Keratinocyte (primary cell): Measurements from ENCODE around the gene COX4I1. TPM values are rescaled to one million over a fixed set of nuclear protein-coding genes. Genes with fewer than 3 reads are reported as not detected.

Experiments used
- DNase-seq: peaks from one replicate; pipeline ENCODE4 v3.0.0-alpha.2; 2011; ENCODE audit warnings: low read depth, missing footprints, low spot score
- FAIRE-seq: peaks from 2 replicates; lab custom pipeline; 2011; peaks lifted over from hg19 to GRCh38; lab: Jason Lieb, UNC
- H2AFZ ChIP-seq: 2 replicates; pipeline ENCODE4 v1.6.0; 2012; ENCODE audit warnings: low read length, control low read depth, inconsistent platforms; ENCODE audit not compliant: control insufficient read depth
- H3K27ac ChIP-seq: 2 replicates; pipeline ENCODE4 v1.5.1; 2011; ENCODE audit warnings: low read length; ENCODE audit not compliant: control insufficient read depth, insufficient read depth
- H3K27me3 ChIP-seq: 3 replicates; pipeline ENCODE4 v1.6.0; 2011; ENCODE audit warnings: low read length; ENCODE audit not compliant: control insufficient read depth, insufficient read depth; ENCODE audit errors: extremely low read depth
- H3K36me3 ChIP-seq, 2 experiments: 2 replicates in 1 of 2; 3 replicates in 1 of 2; pipeline ENCODE4 v1.5.1; 2011; ENCODE audit warnings: low read length in 2 of 2, mild to moderate bottlenecking in 1 of 2; ENCODE audit not compliant: control insufficient read depth in 2 of 2, insufficient read depth in 2 of 2; ENCODE audit errors: extremely low read depth in 1 of 2
- H3K4me1 ChIP-seq: 3 replicates; pipeline ENCODE4 v1.5.1; 2011; ENCODE audit warnings: low read length; ENCODE audit not compliant: control insufficient read depth, insufficient read depth; ENCODE audit errors: extremely low read depth
- H3K4me2 ChIP-seq: 3 replicates; pipeline ENCODE4 v1.6.0; 2011; ENCODE audit warnings: low read depth, low read length; ENCODE audit not compliant: control insufficient read depth, insufficient read depth; ENCODE audit errors: extremely low read depth
- H3K4me3 ChIP-seq, 3 experiments: fragments of 200-600 bp in 1 of 3; sonication (generic) in 1 of 3; 2 replicates in 2 of 3; 3 replicates in 1 of 3; pipeline ENCODE4 v1.5.1; 2011 to 2016; ENCODE audit warnings: low read length in 3 of 3, mild to moderate bottlenecking in 3 of 3, control low read depth in 2 of 3, inconsistent platforms in 1 of 3, low read depth in 1 of 3, mixed read lengths in 1 of 3, mixed run types in 1 of 3, moderate library complexity in 1 of 3; ENCODE audit not compliant: control insufficient read depth in 2 of 3, insufficient read depth in 2 of 3; ENCODE audit errors: extremely low read depth in 1 of 3
- H3K79me2 ChIP-seq: 2 replicates; pipeline ENCODE4 v1.6.0; 2012; ENCODE audit warnings: low read length; ENCODE audit not compliant: control insufficient read depth, insufficient read depth
- H3K9ac ChIP-seq: 3 replicates; pipeline ENCODE4 v1.6.0; 2011; ENCODE audit warnings: low read length; ENCODE audit not compliant: control insufficient read depth, insufficient read depth; ENCODE audit errors: extremely low read depth
- H3K9me1 ChIP-seq: 3 replicates; pipeline ENCODE4 v1.6.0; 2011; ENCODE audit warnings: low read length; ENCODE audit not compliant: control insufficient read depth, insufficient read depth; ENCODE audit errors: extremely low read depth
- H3K9me3 ChIP-seq: 2 replicates; pipeline ENCODE4 v1.5.1; 2012; ENCODE audit warnings: low read depth, low read length; ENCODE audit not compliant: control insufficient read depth
- H4K20me1 ChIP-seq: 3 replicates; pipeline ENCODE4 v1.6.0; 2011; ENCODE audit warnings: low read length; ENCODE audit not compliant: control insufficient read depth, insufficient read depth; ENCODE audit errors: extremely low read depth
- EZH2 ChIP-seq: IDR thresholded peaks from one replicate; pipeline ENCODE4 v1.6.1; 2012; ENCODE audit warnings: inconsistent platforms, mild to moderate bottlenecking, low read length, moderate library complexity
- dilution Hi-C: fragments of 300-500 bp; cut with MboI; formaldehyde crosslinking; loops from one replicate; pipeline ENCODE4 v1.7.0; 2020; ENCODE audit warnings: low sequenced_read_pairs; ENCODE audit not compliant: extremely low pct_ligation_motif_present
- polyA plus RNA-seq, 5 experiments: library from polyadenylated mRNA; depleted of rRNA in 3 of 5; stranded (reverse) in 3 of 5; stranded (forward) in 1 of 5; unstranded in 1 of 5; fragments of >200 nt; gene quantifications; 1 replicate in 1 of 5; 2 replicates in 3 of 5; 3 replicates in 1 of 5; pipeline versions ENCODE4 v1.2.1 to v1.2.3, GENCODE V29; 2011 to 2012; ENCODE audit warnings: missing spikeins in 2 of 5, low read depth in 1 of 5, low replicate concordance in 1 of 5
- TF ChIP-seq, protein P1 (sequence below), 3 experiments: IDR thresholded peaks in 1 of 3; conservative IDR thresholded peaks in 1 of 3; optimal IDR thresholded peaks in 1 of 3; 2 replicates in 2 of 3; 3 replicates in 1 of 3; pipeline versions ENCODE3 to v1.5.1; 2011; ENCODE audit warnings: low read length in 3 of 3, mild to moderate bottlenecking in 3 of 3, moderate library complexity in 2 of 3, control low read depth in 1 of 3, inconsistent platforms in 1 of 3; ENCODE audit not compliant: insufficient read depth in 2 of 3; ENCODE audit errors: extremely low read depth in 1 of 3

COX4I1 gene
- polyA plus RNA-seq, 1 donor (not counting 4 experiments of a cell fraction or from before 2014, with no cell fraction given): 809 TPM

DNA sequence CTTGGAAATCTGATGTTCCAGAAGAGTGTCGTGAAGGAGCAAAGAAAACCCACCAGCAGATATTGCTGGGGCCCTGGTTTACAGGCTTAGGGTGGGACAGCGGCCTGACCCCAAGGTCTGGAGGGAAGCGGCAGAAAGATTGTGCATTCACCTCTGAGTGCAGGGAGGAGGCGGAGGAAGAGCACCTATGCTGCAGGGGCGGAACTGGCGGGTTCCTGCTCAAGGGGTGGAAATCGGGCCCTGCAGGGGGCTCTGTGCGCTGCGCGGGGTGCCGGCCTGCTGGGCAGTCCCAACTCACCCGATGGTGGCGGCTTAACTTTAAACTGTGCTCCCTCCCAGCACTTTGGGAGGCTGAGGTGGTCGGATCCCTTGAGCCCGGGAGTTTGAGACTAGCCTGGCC is 47.5 kb downstream of the COX4I1 start:
- peaks cover 3% of the 10 kb centered on the region for H3K27me3 ChIP-seq

DNA sequence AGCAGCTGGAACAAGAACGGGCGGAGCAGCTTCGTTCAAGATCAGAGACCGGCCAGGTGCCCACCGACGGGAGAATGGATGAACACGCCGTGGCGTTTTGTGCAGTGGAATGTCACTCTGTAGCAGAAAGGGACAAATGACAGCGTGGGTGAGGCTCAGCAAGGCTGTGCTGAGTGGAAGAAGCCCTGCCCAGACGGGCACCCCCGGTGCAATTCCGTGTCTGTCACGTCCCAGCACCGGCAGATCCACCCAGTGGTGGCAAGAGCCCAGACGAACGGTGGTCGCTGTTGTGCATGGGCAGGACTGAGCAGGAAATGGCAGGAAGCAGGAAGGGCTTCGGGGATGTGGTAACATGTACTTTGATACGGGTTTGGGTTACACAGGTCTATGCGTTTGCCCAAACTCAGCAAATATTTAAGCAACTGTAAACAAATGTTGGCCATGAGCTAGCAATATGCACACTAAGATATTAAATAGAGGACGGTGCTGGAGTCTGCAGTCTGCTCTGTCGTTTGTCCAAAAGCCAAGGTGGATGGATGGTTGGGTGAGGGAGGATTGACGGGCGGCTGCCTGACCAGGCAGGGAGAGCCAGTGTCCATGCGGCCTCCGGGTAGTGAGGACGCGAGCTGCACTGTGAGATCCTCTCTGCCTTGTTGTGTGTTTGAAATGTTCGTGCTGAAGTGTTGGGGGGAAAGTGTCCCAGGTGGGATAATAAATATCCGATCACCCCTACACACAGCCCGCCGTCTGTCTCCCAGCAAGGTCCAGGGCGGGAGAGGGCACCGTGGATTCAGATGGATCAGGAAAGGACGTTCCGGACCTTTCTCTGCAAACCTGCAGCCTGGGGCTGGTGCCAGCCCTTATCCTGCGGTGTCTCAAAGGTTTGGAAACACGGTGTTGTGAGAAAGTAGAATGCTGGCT is 48.4 kb downstream of the COX4I1 start:
- H3K79me2 ChIP-seq: no peaks in the 10 kb centered on the region
- dilution Hi-C loops: no loop called here
- FAIRE-seq: no peak

More for the DNA sequence above, 47.5 kb downstream of the COX4I1 start:
- Histone ChIP-seq H3K9me1 (no peaks in the 10 kb centered on the region), H3K4me2 (no peak overlapping the region), H3K36me3 (no peaks in the 10 kb centered on the region), H3K4me3 (no peak overlapping the region), H3K4me1 (no peaks in the 10 kb centered on the region), H3K9me3 (no peaks in the 10 kb centered on the region), H3K79me2 (no peaks in the 10 kb centered on the region), H4K20me1 (no peaks in the 10 kb centered on the region), H2AFZ (no peak overlapping the region), H3K9ac (no peak overlapping the region), H3K27ac (no peak overlapping the region)
- DNase-seq (no peak), FAIRE-seq (no peak)
- dilution Hi-C loops: no loop called here
- TF ChIP-seq, protein P1, sequence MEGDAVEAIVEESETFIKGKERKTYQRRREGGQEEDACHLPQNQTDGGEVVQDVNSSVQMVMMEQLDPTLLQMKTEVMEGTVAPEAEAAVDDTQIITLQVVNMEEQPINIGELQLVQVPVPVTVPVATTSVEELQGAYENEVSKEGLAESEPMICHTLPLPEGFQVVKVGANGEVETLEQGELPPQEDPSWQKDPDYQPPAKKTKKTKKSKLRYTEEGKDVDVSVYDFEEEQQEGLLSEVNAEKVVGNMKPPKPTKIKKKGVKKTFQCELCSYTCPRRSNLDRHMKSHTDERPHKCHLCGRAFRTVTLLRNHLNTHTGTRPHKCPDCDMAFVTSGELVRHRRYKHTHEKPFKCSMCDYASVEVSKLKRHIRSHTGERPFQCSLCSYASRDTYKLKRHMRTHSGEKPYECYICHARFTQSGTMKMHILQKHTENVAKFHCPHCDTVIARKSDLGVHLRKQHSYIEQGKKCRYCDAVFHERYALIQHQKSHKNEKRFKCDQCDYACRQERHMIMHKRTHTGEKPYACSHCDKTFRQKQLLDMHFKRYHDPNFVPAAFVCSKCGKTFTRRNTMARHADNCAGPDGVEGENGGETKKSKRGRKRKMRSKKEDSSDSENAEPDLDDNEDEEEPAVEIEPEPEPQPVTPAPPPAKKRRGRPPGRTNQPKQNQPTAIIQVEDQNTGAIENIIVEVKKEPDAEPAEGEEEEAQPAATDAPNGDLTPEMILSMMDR (optimal IDR thresholded peaks at IDR 0.05 in 1 of 3, IDR thresholded peaks at IDR 0.05 in 1 of 3, conservative IDR thresholded peaks at IDR 0.05 in 1 of 3; ENCODE audit: extremely low read depth in 1 of 3, insufficient read depth in 2 of 3, low read length in 3 of 3): no peak
- no peak for TF ChIP-seq EZH2

More for the DNA sequence above, 48.4 kb downstream of the COX4I1 start:
- Histone ChIP-seq H3K4me2 (no peak overlapping the region), H3K9me3 (no peaks in the 10 kb centered on the region), H3K27me3 (peaks cover 3% of the 10 kb centered on the region), H3K9me1 (no peaks in the 10 kb centered on the region), H4K20me1 (no peaks in the 10 kb centered on the region), H3K36me3 (no peaks in the 10 kb centered on the region), H3K4me1 (no peaks in the 10 kb centered on the region), H3K9ac (no peak overlapping the region), H3K27ac (no peak overlapping the region), H2AFZ (no peak overlapping the region), H3K4me3 (no peak overlapping the region)
- TF ChIP-seq EZH2: no peak
- TF ChIP-seq, protein P1 (optimal IDR thresholded peaks at IDR 0.05 in 1 of 3, IDR thresholded peaks at IDR 0.05 in 1 of 3, conservative IDR thresholded peaks at IDR 0.05 in 1 of 3; ENCODE audit: extremely low read depth in 1 of 3, insufficient read depth in 2 of 3, low read length in 3 of 3): no peak
- DNase-seq: no peak
